Naive thymus-derived CD4-positive, alpha-beta T cell (primary cell): ENCODE results near the gene PRMT6. TPM values are rescaled to one million over a fixed set of nuclear protein-coding genes. Genes with fewer than 3 reads are reported as not detected.

Source experiments
- ATAC-seq: fragments of 150-1000 bp; cut with Tn5 transposase; 2 replicates; pipeline ENCODE4 v1.10.0; 2021; ENCODE audit warnings: mild to moderate bottlenecking, moderate library complexity
- CTCF ChIA-PET: fragments of 350-600 bp; sonication (Branson Sonifier 250); formaldehyde crosslinking; loops from one replicate; lab custom pipeline; 2021; ENCODE audit warnings: antibody characterized with exemption; lab: Charles Lee
- POLR2A ChIA-PET: fragments of 350-600 bp; sonication (Branson Sonifier 250); formaldehyde crosslinking; loops from one replicate; lab custom pipeline; 2021; ENCODE audit warnings: antibody characterized with exemption, inconsistent platforms; lab: Charles Lee
- DNase-seq, 9 donors: peaks; one replicate each; pipeline versions ENCODE4 v3.0.0 to v3.0.0-alpha.2; 2020 to 2022; ENCODE audit warnings: mixed read lengths in 1 of 9
- H3K27ac ChIP-seq: one replicate; pipeline ENCODE4 v1.7.0; 2013; ENCODE audit warnings: mild to moderate bottlenecking, low read depth, low read length, moderate library complexity
- H3K27me3 ChIP-seq, 2 donors: one replicate each; pipeline ENCODE4 v1.7.0; 2013; ENCODE audit warnings: low read length in 2 of 2, mild to moderate bottlenecking in 2 of 2, moderate library complexity in 2 of 2; ENCODE audit not compliant: control insufficient read depth in 2 of 2, insufficient read depth in 2 of 2
- H3K36me3 ChIP-seq, 3 experiments: 1 replicate in 2 of 3; 2 replicates in 1 of 3; pipeline ENCODE4 v1.7.0; 2013; ENCODE audit warnings: low read length in 3 of 3, mild to moderate bottlenecking in 3 of 3, moderate library complexity in 1 of 3; ENCODE audit not compliant: insufficient read depth in 3 of 3, control insufficient read depth in 2 of 3
- H3K4me1 ChIP-seq, 2 donors: one replicate each; pipeline ENCODE4 v1.7.0; 2013; ENCODE audit warnings: low read length in 2 of 2, mild to moderate bottlenecking in 2 of 2, moderate library complexity in 1 of 2; ENCODE audit not compliant: control insufficient read depth in 2 of 2, insufficient read depth in 2 of 2
- H3K4me3 ChIP-seq: 2 replicates; pipeline ENCODE4 v1.7.0; 2013; ENCODE audit warnings: mild to moderate bottlenecking, low read length
- H3K9me3 ChIP-seq, 3 experiments: 1 replicate in 2 of 3; 2 replicates in 1 of 3; pipeline ENCODE4 v1.7.0; 2013; ENCODE audit warnings: low read length in 3 of 3; ENCODE audit not compliant: control insufficient read depth in 2 of 3
- H3K27ac Mint-ChIP-seq, 9 donors: one replicate each; pipeline ENCODE4 v1.8.0; 2020 to 2022; ENCODE audit warnings: mixed read lengths in 9 of 9, mild to moderate bottlenecking in 8 of 9, moderate library complexity in 5 of 9, inconsistent platforms in 2 of 9
- H3K27me3 Mint-ChIP-seq, 5 donors: one replicate each; pipeline ENCODE4 v1.8.0; 2021 to 2022; ENCODE audit warnings: mixed read lengths in 5 of 5, mild to moderate bottlenecking in 1 of 5
- H3K36me3 Mint-ChIP-seq, 5 donors: one replicate each; pipeline ENCODE4 v1.8.0; 2020 to 2022; ENCODE audit warnings: mixed read lengths in 5 of 5, mild to moderate bottlenecking in 3 of 5, inconsistent platforms in 1 of 5
- H3K4me1 Mint-ChIP-seq, 7 donors: one replicate each; pipeline ENCODE4 v1.8.0; 2020 to 2022; ENCODE audit warnings: mixed read lengths in 7 of 7, mild to moderate bottlenecking in 3 of 7, inconsistent platforms in 1 of 7
- H3K4me3 Mint-ChIP-seq, 10 donors: one replicate each; pipeline ENCODE4 v1.8.0; 2020 to 2022; ENCODE audit warnings: mild to moderate bottlenecking in 10 of 10, mixed read lengths in 10 of 10, moderate library complexity in 6 of 10, inconsistent platforms in 2 of 10
- H3K9me3 Mint-ChIP-seq, 11 donors: one replicate each; pipeline ENCODE4 v1.8.0; 2020 to 2022; ENCODE audit warnings: mixed read lengths in 11 of 11, mild to moderate bottlenecking in 4 of 11, inconsistent platforms in 1 of 11, moderate library complexity in 1 of 11
- intact Hi-C, 2 donors: fragments of 100-400 bp; cut with micrococcal nuclease; formaldehyde crosslinking; loops; one replicate each; pipeline ENCODE4 v1.15.1; 2023
- polyA plus RNA-seq, 2 donors: library from polyadenylated mRNA; unstranded; fragments of 300-500 nt; fragmentation: Illumina TruSeq; gene quantifications; one replicate each; pipeline ENCODE4 v1.2.3, GENCODE V29; 2021
- total RNA-seq, 6 experiments: library from RNA in 5 of 6; stranded (reverse) in 5 of 6; gene quantifications; 1 replicate in 5 of 6; 2 replicates in 1 of 6; pipeline ENCODE4 v1.2.3 and lab custom pipeline; 2021 to 2026

The PRMT6 gene
- total and polyA plus RNA-seq, 7 experiments from 2014 or later = 7.4 to 23.6 (median 19.0) TPM

- H3K27ac Mint-ChIP-seq = peak overlapping the region; percentile 95 to 98 (median 97)
- H3K4me3 Mint-ChIP-seq = peak overlapping the region; percentile 96 to 100 (median 98)
- DNase-seq (peak; percentile 11 to 64 (median 28)), ATAC-seq (peak; percentile 34)
- intact Hi-C loops = loop anchor here (2.0 to 5.0 kb wide), 4 partner anchors 85 to 1145 kb away; partner anchors contain the start of genes SLC25A24 (in 2 of the 2) and VAV3 (in 1 of the 2)
- peaks cover 0 to 6% (median 0%) of the 10 kb centered on the region in 11 donors for H3K9me3 Mint-ChIP-seq
- H3K27me3 ChIP-seq = no peaks in the 10 kb centered on the region
- peaks cover 0 to 7% (median 0%) of the 10 kb centered on the region in 3 experiments for H3K36me3 ChIP-seq
- no peaks in the 10 kb centered on the region for H3K9me3 ChIP-seq
- H3K4me1 ChIP-seq = peaks cover 11 to 12% of the 10 kb centered on the region in 2 donors
- peaks cover 19 to 41% (median 29%) of the 10 kb centered on the region in 7 donors for H3K4me1 Mint-ChIP-seq
- peak overlapping the region; percentile 95 for H3K4me3 ChIP-seq
- CTCF ChIA-PET = interaction anchor here (0.5 to 0.7 kb wide), 2 partner anchors 428 to 910 kb away, joined by 3 read pairs; no protein-coding TSS in a partner anchor
- POLR2A ChIA-PET = interaction anchor here (1.1 kb wide), 1 partner anchor 14 kb away, joined by 3 read pairs; no protein-coding TSS in a partner anchor
- peak overlapping the region; percentile 80 for H3K27ac ChIP-seq
- H3K36me3 Mint-ChIP-seq = peaks cover 0 to 19% (median 12%) of the 10 kb centered on the region in 5 donors
- H3K27me3 Mint-ChIP-seq = no peaks in the 10 kb centered on the region
These were observed 991 bp downstream of the PRMT6 start for GRCh38 chr1:107057197-107058133.

GRCh38 chr1:107058245-107059032 lies 2.0 kb downstream of the PRMT6 start:
- Histone ChIP-seq H3K4me3 (no peak overlapping the region), H3K27me3 (no peaks in the 10 kb centered on the region), H3K4me1 (peaks cover 11 to 12% of the 10 kb centered on the region in 2 donors), H3K27ac (no peak overlapping the region), H3K9me3 (no peaks in the 10 kb centered on the region), H3K36me3 (peaks cover 0 to 7% (median 0%) of the 10 kb centered on the region in 3 experiments)
- H3K9me3 Mint-ChIP-seq = peaks cover 0 to 6% (median 0%) of the 10 kb centered on the region in 11 donors
- DNase-seq = no peak
- ATAC-seq = no peak
- peak overlapping the region; percentile 96 to 100 (median 98) for H3K4me3 Mint-ChIP-seq
- H3K4me1 Mint-ChIP-seq = peaks cover 19 to 41% (median 29%) of the 10 kb centered on the region in 7 donors
- H3K27ac Mint-ChIP-seq = peak overlapping the region in 6 of 9 donors; percentile 17 to 98 (median 86)
- intact Hi-C loops = loop anchor here in 1 of 2 donors (5.0 kb wide), 2 partner anchors 909 to 1144 kb away; partner anchors contain the start of genes SLC25A24 and VAV3
- POLR2A ChIA-PET = no interaction called here
- CTCF ChIA-PET = interaction anchor here (0.7 kb wide), 1 partner anchor 429 kb away, joined by 3 read pairs; no protein-coding TSS in a partner anchor
- H3K36me3 Mint-ChIP-seq = peaks cover 0 to 20% (median 12%) of the 10 kb centered on the region in 5 donors
- no peaks in the 10 kb centered on the region for H3K27me3 Mint-ChIP-seq

- H3K9me3 ChIP-seq = no peaks in the 10 kb centered on the region
- intact Hi-C loops = no loop called here
- CTCF ChIA-PET = no interaction called here
- H3K36me3 ChIP-seq = peaks cover 0 to 3% (median 0%) of the 10 kb centered on the region in 3 experiments
- H3K27me3 Mint-ChIP-seq = no peaks in the 10 kb centered on the region
- no peaks in the 10 kb centered on the region for H3K27me3 ChIP-seq
- H3K9me3 Mint-ChIP-seq = no peaks in the 10 kb centered on the region
- POLR2A ChIA-PET = no interaction called here
- ATAC-seq = no peak
- peaks cover 11 to 12% of the 10 kb centered on the region in 2 donors for H3K4me1 ChIP-seq
- peaks cover 0 to 20% (median 12%) of the 10 kb centered on the region in 5 donors for H3K36me3 Mint-ChIP-seq
- H3K4me3 ChIP-seq = no peak overlapping the region
- peaks cover 16 to 35% (median 24%) of the 10 kb centered on the region in 7 donors for H3K4me1 Mint-ChIP-seq
- no peak overlapping the region for H3K27ac ChIP-seq
- H3K27ac Mint-ChIP-seq = peak overlapping the region in 1 of 9 donors; percentile 71
- no peak overlapping the region for H3K4me3 Mint-ChIP-seq
- no peak for DNase-seq
These were observed 5.4 kb downstream of the PRMT6 start for GRCh38 chr1:107061886-107062285.

GRCh38 chr1:107073493-107073892 lies 17.0 kb downstream of the PRMT6 start:
- Mint-ChIP-seq H3K4me1 (no peaks in the 10 kb centered on the region), H3K4me3 (no peak overlapping the region), H3K27ac (no peak overlapping the region), H3K27me3 (peaks cover 0 to 18% (median 0%) of the 10 kb centered on the region in 5 donors), H3K36me3 (no peaks in the 10 kb centered on the region), H3K9me3 (peaks cover 0 to 6% (median 0%) of the 10 kb centered on the region in 11 donors)
- intact Hi-C loops = no loop called here
- H3K4me3 ChIP-seq = no peak overlapping the region
- no peaks in the 10 kb centered on the region for H3K36me3 ChIP-seq
- no peak overlapping the region for H3K27ac ChIP-seq
- no peak for DNase-seq
- H3K4me1 ChIP-seq = no peaks in the 10 kb centered on the region
- ChIA-PET CTCF (no interaction called here), POLR2A (no interaction called here)
- H3K27me3 ChIP-seq = no peaks in the 10 kb centered on the region
- ATAC-seq = no peak
- no peaks in the 10 kb centered on the region for H3K9me3 ChIP-seq

- Histone ChIP-seq H3K4me1 (no peaks in the 10 kb centered on the region), H3K36me3 (no peaks in the 10 kb centered on the region), H3K27ac (no peak overlapping the region), H3K4me3 (no peak overlapping the region), H3K27me3 (no peaks in the 10 kb centered on the region), H3K9me3 (no peaks in the 10 kb centered on the region)
- ChIA-PET CTCF (no interaction called here), POLR2A (no interaction called here)
- no peak for ATAC-seq
- H3K36me3 Mint-ChIP-seq = no peaks in the 10 kb centered on the region
- intact Hi-C loops = no loop called here
- H3K27me3 Mint-ChIP-seq = peaks cover 0 to 29% (median 14%) of the 10 kb centered on the region in 5 donors
- peaks cover 0 to 6% (median 0%) of the 10 kb centered on the region in 11 donors for H3K9me3 Mint-ChIP-seq
- no peak for DNase-seq
- no peak overlapping the region for H3K4me3 Mint-ChIP-seq
- H3K27ac Mint-ChIP-seq = no peak overlapping the region
- no peaks in the 10 kb centered on the region for H3K4me1 Mint-ChIP-seq
These were observed 20.4 kb downstream of the PRMT6 start for GRCh38 chr1:107076841-107077240.

- ATAC-seq (no peak), DNase-seq (no peak)
- ChIA-PET CTCF (no interaction called here), POLR2A (no interaction called here)
- no peak overlapping the region for H3K4me3 Mint-ChIP-seq
- H3K27ac ChIP-seq = no peak overlapping the region
- no peaks in the 10 kb centered on the region for H3K27me3 ChIP-seq
- peaks cover 0 to 10% (median 4%) of the 10 kb centered on the region in 11 donors for H3K9me3 Mint-ChIP-seq
- no peaks in the 10 kb centered on the region for H3K36me3 Mint-ChIP-seq
- H3K36me3 ChIP-seq = no peaks in the 10 kb centered on the region
- no peaks in the 10 kb centered on the region for H3K9me3 ChIP-seq
- no peaks in the 10 kb centered on the region for H3K4me1 Mint-ChIP-seq
- intact Hi-C loops = no loop called here
- H3K4me3 ChIP-seq = no peak overlapping the region
- H3K27ac Mint-ChIP-seq = no peak overlapping the region
- no peaks in the 10 kb centered on the region for H3K4me1 ChIP-seq
- H3K27me3 Mint-ChIP-seq = peaks cover 3 to 38% (median 18%) of the 10 kb centered on the region in 5 donors
These were observed 22.8 kb downstream of the PRMT6 start for GRCh38 chr1:107079249-107079648.
